GM23338 (cell line): Measurements from ENCODE around the gene PTCHD1.

Source experiments
- CREB1 ChIP-seq: fragments of 250-450 bp; sonication (Bioruptor Pico); IDR thresholded peaks from 2 replicates; pipeline ENCODE4 v1.5.0; 2020; ENCODE audit warnings: low read depth, mild to moderate bottlenecking, moderate library complexity
- CTCF ChIP-seq, 2 experiments: fragments of 200-600 bp in 1 of 2; sonication (generic) in 1 of 2; conservative IDR thresholded peaks; 2 replicates each; pipeline versions ENCODE4 v1.5.1 to v1.6.1; 2016 to 2017; ENCODE audit warnings: antibody characterized with exemption in 2 of 2, low read depth in 2 of 2, mild to moderate bottlenecking in 2 of 2, moderate library complexity in 1 of 2
- EZH2 ChIP-seq: fragments of 200-600 bp; sonication (generic); IDR thresholded peaks from one replicate; pipeline ENCODE4 v1.8.0; 2017; ENCODE audit warnings: antibody characterized with exemption, mild to moderate bottlenecking, low read depth; ENCODE audit not compliant: unreplicated experiment
- EZH2phosphoT487 ChIP-seq: fragments of 200-600 bp; sonication (generic); IDR thresholded peaks from one replicate; pipeline ENCODE4 v1.8.1; 2018; ENCODE audit warnings: antibody characterized with exemption; ENCODE audit not compliant: unreplicated experiment
- JUNB ChIP-seq: IDR thresholded peaks from one replicate; pipeline ENCODE4 v1.6.1; 2016; ENCODE audit warnings: antibody characterized with exemption; ENCODE audit not compliant: unreplicated experiment
- POLR2AphosphoS5 ChIP-seq: IDR thresholded peaks from 2 replicates; pipeline ENCODE4 v1.6.1; 2016; ENCODE audit warnings: antibody characterized with exemption, low read depth
- ZNF114 ChIP-seq: fragments of 250-450 bp; sonication (Bioruptor Pico); IDR thresholded peaks from 2 replicates; pipeline ENCODE4 v1.5.0; 2020; ENCODE audit warnings: mild to moderate bottlenecking, moderate library complexity
- TF ChIP-seq, protein P1 (sequence below): IDR thresholded peaks from one replicate; pipeline ENCODE4 v1.6.1; 2018; ENCODE audit warnings: antibody characterized with exemption; ENCODE audit not compliant: unreplicated experiment

- TF ChIP-seq CTCF (conservative IDR thresholded peaks at IDR 0.05; ENCODE audit: low read depth in 2 of 2), result no peak
- TF ChIP-seq, protein P1, sequence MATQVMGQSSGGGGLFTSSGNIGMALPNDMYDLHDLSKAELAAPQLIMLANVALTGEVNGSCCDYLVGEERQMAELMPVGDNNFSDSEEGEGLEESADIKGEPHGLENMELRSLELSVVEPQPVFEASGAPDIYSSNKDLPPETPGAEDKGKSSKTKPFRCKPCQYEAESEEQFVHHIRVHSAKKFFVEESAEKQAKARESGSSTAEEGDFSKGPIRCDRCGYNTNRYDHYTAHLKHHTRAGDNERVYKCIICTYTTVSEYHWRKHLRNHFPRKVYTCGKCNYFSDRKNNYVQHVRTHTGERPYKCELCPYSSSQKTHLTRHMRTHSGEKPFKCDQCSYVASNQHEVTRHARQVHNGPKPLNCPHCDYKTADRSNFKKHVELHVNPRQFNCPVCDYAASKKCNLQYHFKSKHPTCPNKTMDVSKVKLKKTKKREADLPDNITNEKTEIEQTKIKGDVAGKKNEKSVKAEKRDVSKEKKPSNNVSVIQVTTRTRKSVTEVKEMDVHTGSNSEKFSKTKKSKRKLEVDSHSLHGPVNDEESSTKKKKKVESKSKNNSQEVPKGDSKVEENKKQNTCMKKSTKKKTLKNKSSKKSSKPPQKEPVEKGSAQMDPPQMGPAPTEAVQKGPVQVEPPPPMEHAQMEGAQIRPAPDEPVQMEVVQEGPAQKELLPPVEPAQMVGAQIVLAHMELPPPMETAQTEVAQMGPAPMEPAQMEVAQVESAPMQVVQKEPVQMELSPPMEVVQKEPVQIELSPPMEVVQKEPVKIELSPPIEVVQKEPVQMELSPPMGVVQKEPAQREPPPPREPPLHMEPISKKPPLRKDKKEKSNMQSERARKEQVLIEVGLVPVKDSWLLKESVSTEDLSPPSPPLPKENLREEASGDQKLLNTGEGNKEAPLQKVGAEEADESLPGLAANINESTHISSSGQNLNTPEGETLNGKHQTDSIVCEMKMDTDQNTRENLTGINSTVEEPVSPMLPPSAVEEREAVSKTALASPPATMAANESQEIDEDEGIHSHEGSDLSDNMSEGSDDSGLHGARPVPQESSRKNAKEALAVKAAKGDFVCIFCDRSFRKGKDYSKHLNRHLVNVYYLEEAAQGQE, result no peak
- TF ChIP-seq POLR2AphosphoS5, result no peak
- TF ChIP-seq ZNF114 (CRISPR knock-in tag), result no peak
- no peak for TF ChIP-seq EZH2phosphoT487
- no peak for TF ChIP-seq EZH2
- TF ChIP-seq CREB1, result no peak
- TF ChIP-seq JUNB, result no peak
These were observed 99.8 kb downstream of the PTCHD1 start for GRCh38 chrX:23434356-23434884.
